GM12878 (cell line): ENCODE results near the gene AP1M1. TPM values are rescaled to one million over a fixed set of nuclear protein-coding genes. Genes with fewer than 3 reads are reported as not detected.

Experiments used
- ATAC-seq: fragments of 200-7000 bp; cut with Tn5 transposase; 3 replicates; pipeline ENCODE4 v1.9.1; 2020; ENCODE audit warnings: mild to moderate bottlenecking, moderate library complexity
- BruUV-seq: library from RNA; stranded (reverse); fragments of 400-500 nt; replicated peaks from 2 replicates; lab custom pipeline; 2021; lab: Mats Ljungman, UMichigan
- CTCF ChIA-PET: fragments of 300-600 bp; sonication (Branson Sonifier 250); formaldehyde crosslinking; extraction: SDS; loops from one replicate; lab custom pipeline; 2021; ENCODE audit warnings: inconsistent platforms; lab: Yijun Ruan, JAX
- POLR2A ChIA-PET: fragments of 350-600 bp; formaldehyde crosslinking; extraction: SDS; loops from one replicate; lab custom pipeline; 2021; ENCODE audit warnings: inconsistent platforms; lab: Charles Lee
- RAD21 ChIA-PET: fragments of 300-600 bp; sonication (Branson Sonifier 250); formaldehyde crosslinking; loops from one replicate; lab custom pipeline; 2023; ENCODE audit warnings: antibody characterized with exemption; ENCODE audit not compliant: unreplicated experiment; lab: Charles Lee
- SMC1A ChIA-PET: fragments of 300-600 bp; sonication (Branson Sonifier 250); formaldehyde crosslinking; loops from one replicate; lab custom pipeline; 2023; ENCODE audit not compliant: unreplicated experiment, uncharacterized antibody; lab: Charles Lee
- DNase-seq: peaks from one replicate; pipeline ENCODE4 v3.0.0-alpha.2; 2011; ENCODE audit warnings: low read depth, low spot score
- FAIRE-seq: peaks from 3 replicates; lab custom pipeline; 2011; peaks lifted over from hg19 to GRCh38; lab: Jason Lieb, UNC
- H2AFZ ChIP-seq: 2 replicates; pipeline ENCODE4 v1.6.0; 2011; ENCODE audit warnings: low read depth, low read length, control low read depth; ENCODE audit not compliant: control insufficient read depth
- H3K27ac ChIP-seq: 2 replicates; pipeline ENCODE4 v1.5.1; 2011; ENCODE audit warnings: control low read depth; ENCODE audit not compliant: control insufficient read depth, insufficient read depth
- H3K27me3 ChIP-seq, 2 experiments: replicated peaks in 1 of 2; 2 replicates each; pipeline versions ENCODE4 v1.6.0 to v1.6.1; 2011; ENCODE audit warnings: low read length in 1 of 2; ENCODE audit not compliant: control insufficient read depth in 2 of 2, insufficient read depth in 2 of 2
- H3K36me3 ChIP-seq, 2 experiments: 2 replicates each; pipeline ENCODE4 v1.5.1; 2011; ENCODE audit warnings: low read length in 1 of 2; ENCODE audit not compliant: control insufficient read depth in 2 of 2, insufficient read depth in 2 of 2
- H3K4me1 ChIP-seq: 2 replicates; pipeline ENCODE4 v1.6.1; 2011; ENCODE audit warnings: mild to moderate bottlenecking, low read length, moderate library complexity, mixed read lengths; ENCODE audit not compliant: control insufficient read depth, insufficient read depth
- H3K4me2 ChIP-seq: 2 replicates; pipeline ENCODE4 v1.6.0; 2011; ENCODE audit warnings: control low read depth; ENCODE audit not compliant: control insufficient read depth, insufficient read depth
- H3K4me3 ChIP-seq: fragments of 200-600 bp; sonication (generic); 2 replicates; pipeline ENCODE4 v1.5.1; 2016
- H3K79me2 ChIP-seq: 2 replicates; pipeline ENCODE4 v1.6.0; 2011; ENCODE audit warnings: low read length; ENCODE audit not compliant: control insufficient read depth, insufficient read depth
- H3K9ac ChIP-seq: 2 replicates; pipeline ENCODE4 v1.8.0; 2011; ENCODE audit warnings: low read length, control low read depth, mixed read lengths; ENCODE audit not compliant: control insufficient read depth, insufficient read depth
- H3K9me3 ChIP-seq: replicated peaks from 3 replicates; pipeline ENCODE4 v1.5.1; 2011; ENCODE audit warnings: mild to moderate bottlenecking, low read length; ENCODE audit not compliant: control insufficient read depth, insufficient read depth
- H4K20me1 ChIP-seq: 2 replicates; pipeline ENCODE4 v1.6.0; 2011; ENCODE audit not compliant: control insufficient read depth, insufficient read depth
- CBX3 ChIP-seq: fragments of 200-600 bp; sonication (generic); IDR thresholded peaks from 2 replicates; pipeline ENCODE4 v1.6.1; 2016; ENCODE audit warnings: low read depth, borderline replicate concordance
- CEBPB ChIP-seq, 2 experiments: fragments of 150-350 bp in 1 of 2; IDR thresholded peaks; 2 replicates each; pipeline ENCODE4 v1.6.1; 2012 to 2014; ENCODE audit warnings: low read depth in 2 of 2, low read length in 2 of 2, borderline replicate concordance in 1 of 2, inconsistent platforms in 1 of 2
- MYC ChIP-seq: IDR thresholded peaks from 2 replicates; pipeline ENCODE4 v1.6.1; 2011; ENCODE audit warnings: mild to moderate bottlenecking, low read length, moderate library complexity, inconsistent platforms; ENCODE audit not compliant: insufficient read depth, insufficient replicate concordance, insufficient read length, severe bottlenecking
- NFIC ChIP-seq: IDR thresholded peaks from 2 replicates; pipeline ENCODE4 v1.6.1; 2012; ENCODE audit warnings: low read depth, mild to moderate bottlenecking, inconsistent platforms, low read length, moderate library complexity
- POU2F2 ChIP-seq: IDR thresholded peaks from 3 replicates; pipeline ENCODE4 v1.6.1; 2011; ENCODE audit warnings: low read depth, mild to moderate bottlenecking, low read length, borderline replicate concordance
- SMAD1 ChIP-seq: fragments of 450-650 bp; IDR thresholded peaks from 2 replicates; pipeline ENCODE4 v1.6.1; 2018; ENCODE audit warnings: mild to moderate bottlenecking, low read depth; ENCODE audit not compliant: partially characterized antibody
- WGBS: methylation state at CpG from one replicate; pipeline ENCODE4 v1.1.6; 2016; ENCODE audit warnings: low lambda C conversion rate; ENCODE audit not compliant: insufficient replicate concordance, insufficient coverage; ENCODE audit errors: missing lambda C conversion rate; 5-methylcytosine and 5-hydroxymethylcytosine counted together
- in situ Hi-C: fragments of 300-500 bp; cut with MboI; formaldehyde crosslinking; loops from 9 replicates; pipeline ENCODE4 v1.14.3; 2018; ENCODE audit warnings: mixed read lengths
- intact Hi-C: fragments of 100-400 bp; cut with micrococcal nuclease; formaldehyde crosslinking; loops from one replicate; pipeline ENCODE4 v1.14.2; 2022; ENCODE audit not compliant: unreplicated experiment
- polyA plus RNA-seq, 11 experiments: library from polyadenylated mRNA; depleted of rRNA in 4 of 11; unstranded in 6 of 11; stranded (reverse) in 5 of 11; fragments of >200 nt; fragmentation: Nextera tagmentation in 4 of 11; fragmentation: Illumina TruSeq in 1 of 11; extraction: Ambion mirVana in 4 of 11; extraction: Trizol in 1 of 11; gene quantifications; 1 replicate in 1 of 11; 2 replicates in 10 of 11; pipeline versions ENCODE4 v1.2.1 to v1.2.3, GENCODE V29; 2011 to 2016; ENCODE audit warnings: inconsistent platforms in 2 of 11, missing spikeins in 2 of 11, low read depth in 1 of 11
- total RNA-seq, 4 experiments: library from RNA; depleted of rRNA in 3 of 4; stranded (reverse); fragments of >200 nt in 3 of 4; fragmentation: Illumina TruSeq in 1 of 4; extraction: Trizol in 1 of 4; gene quantifications; 2 replicates each; pipeline versions ENCODE4 v1.2.1 to v1.2.3, GENCODE V29; 2013 to 2021
- TF ChIP-seq, protein P1 (sequence below): fragments of 450-650 bp; IDR thresholded peaks from 2 replicates; pipeline ENCODE4 v1.6.1; 2017; ENCODE audit warnings: mild to moderate bottlenecking, moderate library complexity
- TF ChIP-seq, protein P2 (sequence below): fragments of 450-650 bp; IDR thresholded peaks from 2 replicates; pipeline ENCODE4 v1.6.1; 2018; ENCODE audit warnings: mild to moderate bottlenecking, low read depth, moderate library complexity; ENCODE audit not compliant: partially characterized antibody

AP1M1 gene
- total and polyA plus RNA-seq, 10 of the 15 experiments (the other 5 are each of a cell fraction or from before 2014, with no cell fraction given): 1.0 to 116 (median 44.7) TPM

DNA sequence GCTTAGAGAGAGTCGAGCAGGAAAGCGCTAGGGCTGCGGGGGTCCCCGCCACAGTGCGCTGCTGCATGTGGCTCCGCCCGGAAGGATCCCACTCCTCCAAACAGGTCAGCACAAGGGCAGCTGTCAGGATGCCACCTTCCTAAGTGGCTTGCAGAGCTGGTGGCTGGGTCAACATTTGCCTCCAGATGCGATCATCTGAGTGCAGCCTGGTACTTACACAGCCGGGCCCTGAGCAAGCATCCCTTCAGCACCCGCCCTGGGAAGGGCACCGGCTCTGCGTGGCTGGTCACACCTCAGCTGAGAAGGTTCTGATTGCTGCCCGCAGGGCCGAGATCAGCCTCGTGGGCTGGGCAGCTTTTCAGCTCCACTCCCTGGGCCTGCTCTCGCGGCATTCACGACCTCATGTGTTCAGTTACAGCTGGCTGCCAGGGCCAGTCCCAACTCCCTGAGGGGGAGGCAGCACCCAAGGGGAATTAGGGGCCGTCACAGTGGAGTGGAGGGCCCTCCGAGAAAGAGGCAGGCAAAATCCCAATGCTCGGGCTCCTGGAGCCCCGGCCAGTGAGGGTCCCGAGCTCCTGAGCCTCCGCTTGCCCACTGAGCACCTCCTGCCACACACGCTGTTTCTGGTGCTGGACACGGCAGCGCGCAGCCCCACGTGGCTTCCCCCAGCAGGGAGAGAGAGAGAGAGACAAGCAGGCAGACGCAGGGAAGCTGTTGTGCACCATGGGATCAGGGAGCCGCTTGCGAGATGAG, 26.8 kb downstream of the AP1M1 start:
- H2AFZ ChIP-seq: no peak overlapping the region
- FAIRE-seq: no peak
- no peak for ATAC-seq
- DNase-seq: no peak
- no peak overlapping the region for H3K9ac ChIP-seq
- H4K20me1 ChIP-seq: no peaks in the 10 kb centered on the region
- peaks cover 20 to 37% of the 10 kb centered on the region in 2 experiments; a peak in 3 of 4 replicates for H3K36me3 ChIP-seq
- BruUV-seq: no TSS peak
- no peak overlapping the region for H3K4me2 ChIP-seq
- in situ Hi-C loops: no loop called here
- TF ChIP-seq SMAD1 (no peak), MYC (no peak), CEBPB (IDR thresholded peaks at IDR 0.05; ENCODE audit: borderline replicate concordance in 1 of 2, low read depth in 2 of 2, low read length in 2 of 2) (no peak), POU2F2 (no peak), NFIC (no peak), CBX3 (no peak)
- TF ChIP-seq, protein P1, sequence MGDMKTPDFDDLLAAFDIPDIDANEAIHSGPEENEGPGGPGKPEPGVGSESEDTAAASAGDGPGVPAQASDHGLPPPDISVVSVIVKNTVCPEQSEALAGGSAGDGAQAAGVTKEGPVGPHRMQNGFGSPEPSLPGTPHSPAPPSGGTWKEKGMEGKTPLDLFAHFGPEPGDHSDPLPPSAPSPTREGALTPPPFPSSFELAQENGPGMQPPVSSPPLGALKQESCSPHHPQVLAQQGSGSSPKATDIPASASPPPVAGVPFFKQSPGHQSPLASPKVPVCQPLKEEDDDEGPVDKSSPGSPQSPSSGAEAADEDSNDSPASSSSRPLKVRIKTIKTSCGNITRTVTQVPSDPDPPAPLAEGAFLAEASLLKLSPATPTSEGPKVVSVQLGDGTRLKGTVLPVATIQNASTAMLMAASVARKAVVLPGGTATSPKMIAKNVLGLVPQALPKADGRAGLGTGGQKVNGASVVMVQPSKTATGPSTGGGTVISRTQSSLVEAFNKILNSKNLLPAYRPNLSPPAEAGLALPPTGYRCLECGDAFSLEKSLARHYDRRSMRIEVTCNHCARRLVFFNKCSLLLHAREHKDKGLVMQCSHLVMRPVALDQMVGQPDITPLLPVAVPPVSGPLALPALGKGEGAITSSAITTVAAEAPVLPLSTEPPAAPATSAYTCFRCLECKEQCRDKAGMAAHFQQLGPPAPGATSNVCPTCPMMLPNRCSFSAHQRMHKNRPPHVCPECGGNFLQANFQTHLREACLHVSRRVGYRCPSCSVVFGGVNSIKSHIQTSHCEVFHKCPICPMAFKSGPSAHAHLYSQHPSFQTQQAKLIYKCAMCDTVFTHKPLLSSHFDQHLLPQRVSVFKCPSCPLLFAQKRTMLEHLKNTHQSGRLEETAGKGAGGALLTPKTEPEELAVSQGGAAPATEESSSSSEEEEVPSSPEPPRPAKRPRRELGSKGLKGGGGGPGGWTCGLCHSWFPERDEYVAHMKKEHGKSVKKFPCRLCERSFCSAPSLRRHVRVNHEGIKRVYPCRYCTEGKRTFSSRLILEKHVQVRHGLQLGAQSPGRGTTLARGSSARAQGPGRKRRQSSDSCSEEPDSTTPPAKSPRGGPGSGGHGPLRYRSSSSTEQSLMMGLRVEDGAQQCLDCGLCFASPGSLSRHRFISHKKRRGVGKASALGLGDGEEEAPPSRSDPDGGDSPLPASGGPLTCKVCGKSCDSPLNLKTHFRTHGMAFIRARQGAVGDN: no peak
- TF ChIP-seq, protein P2, sequence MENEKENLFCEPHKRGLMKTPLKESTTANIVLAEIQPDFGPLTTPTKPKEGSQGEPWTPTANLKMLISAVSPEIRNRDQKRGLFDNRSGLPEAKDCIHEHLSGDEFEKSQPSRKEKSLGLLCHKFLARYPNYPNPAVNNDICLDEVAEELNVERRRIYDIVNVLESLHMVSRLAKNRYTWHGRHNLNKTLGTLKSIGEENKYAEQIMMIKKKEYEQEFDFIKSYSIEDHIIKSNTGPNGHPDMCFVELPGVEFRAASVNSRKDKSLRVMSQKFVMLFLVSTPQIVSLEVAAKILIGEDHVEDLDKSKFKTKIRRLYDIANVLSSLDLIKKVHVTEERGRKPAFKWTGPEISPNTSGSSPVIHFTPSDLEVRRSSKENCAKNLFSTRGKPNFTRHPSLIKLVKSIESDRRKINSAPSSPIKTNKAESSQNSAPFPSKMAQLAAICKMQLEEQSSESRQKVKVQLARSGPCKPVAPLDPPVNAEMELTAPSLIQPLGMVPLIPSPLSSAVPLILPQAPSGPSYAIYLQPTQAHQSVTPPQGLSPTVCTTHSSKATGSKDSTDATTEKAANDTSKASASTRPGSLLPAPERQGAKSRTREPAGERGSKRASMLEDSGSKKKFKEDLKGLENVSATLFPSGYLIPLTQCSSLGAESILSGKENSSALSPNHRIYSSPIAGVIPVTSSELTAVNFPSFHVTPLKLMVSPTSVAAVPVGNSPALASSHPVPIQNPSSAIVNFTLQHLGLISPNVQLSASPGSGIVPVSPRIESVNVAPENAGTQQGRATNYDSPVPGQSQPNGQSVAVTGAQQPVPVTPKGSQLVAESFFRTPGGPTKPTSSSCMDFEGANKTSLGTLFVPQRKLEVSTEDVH: no peak
- POLR2A ChIA-PET: no interaction called here
- H3K27me3 ChIP-seq: no peaks in the 10 kb centered on the region
- H3K4me1 ChIP-seq: no peaks in the 10 kb centered on the region
- SMC1A ChIA-PET: interaction anchor here (1.2 kb wide), 1 partner anchor 158 kb away, joined by 3 read pairs; no protein-coding TSS in a partner anchor
- H3K79me2 ChIP-seq: no peaks in the 10 kb centered on the region
- H3K9me3 ChIP-seq: peaks cover 19% of the 10 kb centered on the region
- intact Hi-C loops: no loop called here
- no peak overlapping the region for H3K27ac ChIP-seq
- H3K4me3 ChIP-seq: no peak overlapping the region
- CTCF ChIA-PET: no interaction called here
- WGBS: 90% methylated on average over 32 of the region's 32 CpGs
- RAD21 ChIA-PET: no interaction called here
